ENCODE data around the gene MKLN1. TPM values are rescaled to one million over a fixed set of nuclear protein-coding genes. Genes with fewer than 3 reads are reported as not detected.

Gene MKLN1
- total RNA-seq, 3 donors from 2014 or later: 78.1 to 113 (median 80.3) TPM

GRCh38 chr7:131338173-131338572 lies 10.5 kb downstream of the MKLN1 start:
- no peak for TF ChIP-seq CTCF (IDR thresholded peaks at IDR 0.05)
- TF ChIP-seq POLR2AphosphoS5 (IDR thresholded peaks at IDR 0.05): no peak
- no peak for TF ChIP-seq POLR2A (IDR thresholded peaks at IDR 0.05)
- Histone ChIP-seq H3K4me1 (no peaks in the 10 kb centered on the region), H3K9me3 (peaks cover 4 to 13% of the 10 kb centered on the region in 2 donors), H3K27me3 (no peaks in the 10 kb centered on the region), H3K36me3 (no peaks in the 10 kb centered on the region), H3K27ac (no peak overlapping the region), H3K4me3 (no peak overlapping the region)
- DNase-seq (ENCODE audit: low spot score in 2 of 2): no peak
- intact Hi-C loops (cut with DNase I; ENCODE audit: low total_unique reads): no loop called here

- no peak for DNase-seq (ENCODE audit: low spot score in 2 of 2)
- Histone ChIP-seq H3K27me3 (no peaks in the 10 kb centered on the region), H3K27ac (no peak overlapping the region), H3K36me3 (no peaks in the 10 kb centered on the region), H3K9me3 (peaks cover 4 to 13% of the 10 kb centered on the region in 2 donors), H3K4me3 (no peak overlapping the region), H3K4me1 (no peaks in the 10 kb centered on the region)
- intact Hi-C loops (cut with DNase I; ENCODE audit: low total_unique reads): no loop called here
- no peak for TF ChIP-seq POLR2AphosphoS5 (IDR thresholded peaks at IDR 0.05)
- TF ChIP-seq CTCF (IDR thresholded peaks at IDR 0.05): no peak
- TF ChIP-seq POLR2A (IDR thresholded peaks at IDR 0.05): no peak
Measured at GRCh38 chr7:131338691-131339390, 11.2 kb downstream of the MKLN1 start.

- Histone ChIP-seq H3K36me3 (no peaks in the 10 kb centered on the region), H3K9me3 (peaks cover 4 to 13% of the 10 kb centered on the region in 2 donors), H3K4me1 (no peaks in the 10 kb centered on the region), H3K4me3 (no peak overlapping the region), H3K27ac (no peak overlapping the region), H3K27me3 (no peaks in the 10 kb centered on the region)
- TF ChIP-seq POLR2A (IDR thresholded peaks at IDR 0.05): no peak
- no peak for TF ChIP-seq CTCF (IDR thresholded peaks at IDR 0.05)
- no peak for TF ChIP-seq POLR2AphosphoS5 (IDR thresholded peaks at IDR 0.05)
- intact Hi-C loops (cut with DNase I; ENCODE audit: low total_unique reads): no loop called here
- DNase-seq (ENCODE audit: low spot score in 2 of 2): no peak
Measured at GRCh38 chr7:131341690-131342089, 14.0 kb downstream of the MKLN1 start.

- Histone ChIP-seq H3K4me1 (peaks cover 0 to 8% of the 10 kb centered on the region in 2 donors), H3K27me3 (no peaks in the 10 kb centered on the region), H3K9me3 (peaks cover 0 to 1% of the 10 kb centered on the region in 2 donors), H3K36me3 (no peaks in the 10 kb centered on the region), H3K27ac (no peak overlapping the region), H3K4me3 (no peak overlapping the region)
- intact Hi-C loops (cut with DNase I; ENCODE audit: low total_unique reads): no loop called here
- TF ChIP-seq POLR2A (IDR thresholded peaks at IDR 0.05) (no peak), POLR2AphosphoS5 (IDR thresholded peaks at IDR 0.05) (no peak), CTCF (IDR thresholded peaks at IDR 0.05) (no peak)
- DNase-seq (ENCODE audit: low spot score in 2 of 2): no peak
Measured at GRCh38 chr7:131342864-131343442, 15.3 kb downstream of the MKLN1 start.

- no peak for TF ChIP-seq CTCF (IDR thresholded peaks at IDR 0.05)
- no peak for TF ChIP-seq POLR2AphosphoS5 (IDR thresholded peaks at IDR 0.05)
- no peak for TF ChIP-seq POLR2A (IDR thresholded peaks at IDR 0.05)
- peaks cover 0 to 10% of the 10 kb centered on the region in 2 donors for H3K4me1 ChIP-seq
- DNase-seq (ENCODE audit: low spot score in 2 of 2): no peak
Measured at GRCh38 chr7:131346885-131347592, 19.4 kb downstream of the MKLN1 start.

More at GRCh38 chr7:131346885-131347592, 19.4 kb downstream of the MKLN1 start:
- Histone ChIP-seq H3K36me3 (no peaks in the 10 kb centered on the region), H3K9me3 (no peaks in the 10 kb centered on the region), H3K27me3 (no peaks in the 10 kb centered on the region), H3K4me3 (no peak overlapping the region), H3K27ac (no peak overlapping the region)
- intact Hi-C loops (cut with DNase I; ENCODE audit: low total_unique reads): no loop called here
